Measurements from ENCODE around the gene HNRNPK. TPM values are rescaled to one million over a fixed set of nuclear protein-coding genes. Genes with fewer than 3 reads are reported as not detected.

HNRNPK gene
- polyA plus RNA-seq, 1 of the 3 experiments (the other 2 are of a cell fraction) = 470 TPM

DNA sequence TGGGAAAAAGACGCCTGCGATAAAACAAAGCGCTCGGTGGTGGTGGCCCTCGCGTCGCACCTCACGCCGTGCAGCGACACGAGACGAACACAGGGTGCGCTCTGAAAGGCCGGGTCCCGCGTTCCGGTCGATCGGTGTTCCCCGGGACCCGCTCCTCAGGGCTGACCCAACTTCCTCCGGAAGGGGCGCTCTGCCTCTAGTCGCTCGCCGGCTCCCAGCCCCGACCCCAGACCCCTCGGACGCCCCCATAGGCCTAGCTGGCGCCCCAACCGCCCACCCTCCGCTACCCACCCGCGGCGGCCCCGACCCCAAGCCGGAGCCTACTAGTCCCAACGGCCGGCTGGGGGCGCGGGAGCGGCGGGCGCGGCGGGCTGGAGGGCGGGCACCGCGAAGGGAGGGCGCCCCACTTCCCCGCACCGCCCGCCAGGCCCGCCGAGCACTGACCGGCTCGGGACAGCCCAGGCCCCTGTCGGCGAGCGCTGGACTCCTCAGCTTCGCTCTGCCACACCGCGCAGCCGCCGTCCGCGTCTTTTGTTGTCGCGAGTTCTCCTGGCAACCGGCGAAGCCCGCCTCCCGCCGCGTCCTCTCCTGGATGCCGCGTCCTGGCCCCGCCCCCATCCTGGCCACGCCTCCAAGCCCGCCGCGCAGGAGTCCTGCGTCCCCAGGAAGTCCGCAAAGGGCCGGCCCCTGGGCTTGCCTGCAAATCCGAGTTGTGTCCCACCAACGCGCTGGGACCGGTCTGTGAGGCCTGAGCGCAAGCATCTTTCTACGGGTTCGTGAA lies 58.9 kb downstream of the HNRNPK start, which contains the start of gene KIF27:
KIF27 (minus strand) TSS at position 506 of the 781 bp plus-strand sequence. CDS start 5,841 bp downstream, outside the sequence.
- H2AFZ ChIP-seq (ENCODE audit: low read depth) = peak within 1 kb of the TSS; percentile 92
- no peaks in the 10 kb centered on the region for H3K9me3 ChIP-seq
- H3K36me3 ChIP-seq (replicated peaks in 1 of 2; ENCODE audit: control insufficient read depth in 1 of 2, insufficient read depth in 2 of 2, low read length in 1 of 2) = peaks cover 0 to 9% of the 10 kb centered on the region in 2 experiments
- CTCF ChIA-PET = interaction anchor here (0.7 to 5.3 kb wide), 24 partner anchors 9 to 1729 kb away, joined by 3 to 31 read pairs (median 4); no protein-coding TSS in a partner anchor
- POLR2A ChIA-PET = interaction anchor here (0.7 to 2.0 kb wide), 3 partner anchors 59 to 853 kb away, joined by 3 to 14 read pairs (median 5); partner anchors contain the start of genes HNRNPK and RMI1
- 2% methylated on average over 13 of the region's 92 CpGs for WGBS (ENCODE audit: low lambda C conversion rate)
- no peaks in the 10 kb centered on the region for H3K9me2 ChIP-seq
- peaks cover 18% of the 10 kb centered on the region for H3K79me2 ChIP-seq (ENCODE audit: insufficient read depth)
- DNase-seq = peak; percentile 96
- no peaks in the 10 kb centered on the region for H4K20me1 ChIP-seq (ENCODE audit: insufficient read depth)
- H3K27me3 ChIP-seq (ENCODE audit: insufficient read depth) = no peaks in the 10 kb centered on the region
- peak within 1 kb of the TSS; percentile 54 to 81 for H3K4me3 ChIP-seq (ENCODE audit: low read depth in 2 of 2, low read length in 1 of 2)
- peak within 1 kb of the TSS; percentile 85 to 88 for H3K27ac ChIP-seq (ENCODE audit: low read depth in 2 of 2, low read length in 1 of 2)
- H3K4me2 ChIP-seq = peak within 1 kb of the TSS; percentile 91
- peak within 1 kb of the TSS; percentile 94 for H3K9ac ChIP-seq
- H3K4me1 ChIP-seq (ENCODE audit: control insufficient read depth in 1 of 2, insufficient read depth in 2 of 2, low read depth in 1 of 2, low read length in 1 of 2) = peaks cover 3 to 7% of the 10 kb centered on the region in 2 experiments; a peak in 3 of 4 replicates
- H3F3A ChIP-seq (replicated peaks; ENCODE audit: insufficient read depth) = peaks cover 16% of the 10 kb centered on the region
- TF ChIP-seq FOXJ3 (CRISPR knock-in tag; IDR thresholded peaks at IDR 0.05) = no peak
- no peak for TF ChIP-seq YY1 (IDR thresholded peaks at IDR 0.05; ENCODE audit: low read depth)
- peak; percentile 69 for TF ChIP-seq NRF1 (IDR thresholded peaks at IDR 0.05; ENCODE audit: low read depth, low read length)
- no peak for TF ChIP-seq RAD21 (IDR thresholded peaks at IDR 0.05; ENCODE audit: low read length)
- no peak for TF ChIP-seq RCOR1 (IDR thresholded peaks at IDR 0.05; ENCODE audit: low read length)
- TF ChIP-seq, protein P1, sequence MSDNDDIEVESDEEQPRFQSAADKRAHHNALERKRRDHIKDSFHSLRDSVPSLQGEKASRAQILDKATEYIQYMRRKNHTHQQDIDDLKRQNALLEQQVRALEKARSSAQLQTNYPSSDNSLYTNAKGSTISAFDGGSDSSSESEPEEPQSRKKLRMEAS (IDR thresholded peaks at IDR 0.05; ENCODE audit: low read depth) = peak; percentile 93
- TF ChIP-seq TEAD4 (IDR thresholded peaks at IDR 0.05; ENCODE audit: borderline replicate concordance, insufficient read depth) = no peak
- TF ChIP-seq ELF1 (IDR thresholded peaks at IDR 0.05) = peak; percentile 77; the same call in 1 of the 2 replicates
- TF ChIP-seq EP300 (IDR thresholded peaks at IDR 0.05; ENCODE audit: borderline replicate concordance in 1 of 2, low read depth in 1 of 2, low read length in 1 of 2) = no peak
- TF ChIP-seq, protein P2, sequence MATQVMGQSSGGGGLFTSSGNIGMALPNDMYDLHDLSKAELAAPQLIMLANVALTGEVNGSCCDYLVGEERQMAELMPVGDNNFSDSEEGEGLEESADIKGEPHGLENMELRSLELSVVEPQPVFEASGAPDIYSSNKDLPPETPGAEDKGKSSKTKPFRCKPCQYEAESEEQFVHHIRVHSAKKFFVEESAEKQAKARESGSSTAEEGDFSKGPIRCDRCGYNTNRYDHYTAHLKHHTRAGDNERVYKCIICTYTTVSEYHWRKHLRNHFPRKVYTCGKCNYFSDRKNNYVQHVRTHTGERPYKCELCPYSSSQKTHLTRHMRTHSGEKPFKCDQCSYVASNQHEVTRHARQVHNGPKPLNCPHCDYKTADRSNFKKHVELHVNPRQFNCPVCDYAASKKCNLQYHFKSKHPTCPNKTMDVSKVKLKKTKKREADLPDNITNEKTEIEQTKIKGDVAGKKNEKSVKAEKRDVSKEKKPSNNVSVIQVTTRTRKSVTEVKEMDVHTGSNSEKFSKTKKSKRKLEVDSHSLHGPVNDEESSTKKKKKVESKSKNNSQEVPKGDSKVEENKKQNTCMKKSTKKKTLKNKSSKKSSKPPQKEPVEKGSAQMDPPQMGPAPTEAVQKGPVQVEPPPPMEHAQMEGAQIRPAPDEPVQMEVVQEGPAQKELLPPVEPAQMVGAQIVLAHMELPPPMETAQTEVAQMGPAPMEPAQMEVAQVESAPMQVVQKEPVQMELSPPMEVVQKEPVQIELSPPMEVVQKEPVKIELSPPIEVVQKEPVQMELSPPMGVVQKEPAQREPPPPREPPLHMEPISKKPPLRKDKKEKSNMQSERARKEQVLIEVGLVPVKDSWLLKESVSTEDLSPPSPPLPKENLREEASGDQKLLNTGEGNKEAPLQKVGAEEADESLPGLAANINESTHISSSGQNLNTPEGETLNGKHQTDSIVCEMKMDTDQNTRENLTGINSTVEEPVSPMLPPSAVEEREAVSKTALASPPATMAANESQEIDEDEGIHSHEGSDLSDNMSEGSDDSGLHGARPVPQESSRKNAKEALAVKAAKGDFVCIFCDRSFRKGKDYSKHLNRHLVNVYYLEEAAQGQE (IDR thresholded peaks at IDR 0.05; ENCODE audit: low read depth, low read length) = no peak
- TF ChIP-seq GATA2 (CRISPR knock-in tag; IDR thresholded peaks at IDR 0.05) = no peak
- peak; percentile 89; the same call in 1 of the 2 replicates for TF ChIP-seq SIN3A (IDR thresholded peaks at IDR 0.05; ENCODE audit: borderline replicate concordance, low read depth, low read length)
- TF ChIP-seq, protein P3, sequence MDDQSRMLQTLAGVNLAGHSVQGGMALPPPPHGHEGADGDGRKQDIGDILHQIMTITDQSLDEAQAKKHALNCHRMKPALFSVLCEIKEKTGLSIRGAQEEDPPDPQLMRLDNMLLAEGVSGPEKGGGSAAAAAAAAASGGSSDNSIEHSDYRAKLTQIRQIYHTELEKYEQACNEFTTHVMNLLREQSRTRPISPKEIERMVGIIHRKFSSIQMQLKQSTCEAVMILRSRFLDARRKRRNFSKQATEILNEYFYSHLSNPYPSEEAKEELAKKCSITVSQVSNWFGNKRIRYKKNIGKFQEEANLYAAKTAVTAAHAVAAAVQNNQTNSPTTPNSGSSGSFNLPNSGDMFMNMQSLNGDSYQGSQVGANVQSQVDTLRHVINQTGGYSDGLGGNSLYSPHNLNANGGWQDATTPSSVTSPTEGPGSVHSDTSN (IDR thresholded peaks at IDR 0.05) = no peak
- TF ChIP-seq EZH2phosphoT487 (IDR thresholded peaks at IDR 0.05; ENCODE audit: borderline replicate concordance, low read depth) = no peak
- TF ChIP-seq RFX5 (IDR thresholded peaks at IDR 0.05; ENCODE audit: low read length) = no peak
- peak; percentile 70 for TF ChIP-seq GABPA (IDR thresholded peaks at IDR 0.05; ENCODE audit: low read depth)
- peak; percentile 94 for TF ChIP-seq POLR2AphosphoS5 (IDR thresholded peaks at IDR 0.05; ENCODE audit: low read depth, low read length)
- TF ChIP-seq, protein P4, sequence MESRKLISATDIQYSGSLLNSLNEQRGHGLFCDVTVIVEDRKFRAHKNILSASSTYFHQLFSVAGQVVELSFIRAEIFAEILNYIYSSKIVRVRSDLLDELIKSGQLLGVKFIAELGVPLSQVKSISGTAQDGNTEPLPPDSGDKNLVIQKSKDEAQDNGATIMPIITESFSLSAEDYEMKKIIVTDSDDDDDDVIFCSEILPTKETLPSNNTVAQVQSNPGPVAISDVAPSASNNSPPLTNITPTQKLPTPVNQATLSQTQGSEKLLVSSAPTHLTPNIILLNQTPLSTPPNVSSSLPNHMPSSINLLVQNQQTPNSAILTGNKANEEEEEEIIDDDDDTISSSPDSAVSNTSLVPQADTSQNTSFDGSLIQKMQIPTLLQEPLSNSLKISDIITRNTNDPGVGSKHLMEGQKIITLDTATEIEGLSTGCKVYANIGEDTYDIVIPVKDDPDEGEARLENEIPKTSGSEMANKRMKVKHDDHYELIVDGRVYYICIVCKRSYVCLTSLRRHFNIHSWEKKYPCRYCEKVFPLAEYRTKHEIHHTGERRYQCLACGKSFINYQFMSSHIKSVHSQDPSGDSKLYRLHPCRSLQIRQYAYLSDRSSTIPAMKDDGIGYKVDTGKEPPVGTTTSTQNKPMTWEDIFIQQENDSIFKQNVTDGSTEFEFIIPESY (IDR thresholded peaks at IDR 0.05; ENCODE audit: borderline replicate concordance, low read depth) = peak; percentile 76; the same call in 1 of the 2 replicates
- TF ChIP-seq SMC3 (IDR thresholded peaks at IDR 0.05; ENCODE audit: low read depth, low read length) = no peak
- no peak for TF ChIP-seq NFIC (IDR thresholded peaks at IDR 0.05; ENCODE audit: borderline replicate concordance)
- peak; percentile 70 for TF ChIP-seq MXI1 (IDR thresholded peaks at IDR 0.05; ENCODE audit: low read depth, low read length)
- TF ChIP-seq TAF1 (IDR thresholded peaks at IDR 0.05; ENCODE audit: borderline replicate concordance, low read depth, low read length) = peak; percentile 84
- TF ChIP-seq FOXM1 (IDR thresholded peaks at IDR 0.05; ENCODE audit: low read depth) = no peak
- TF ChIP-seq, protein P5, sequence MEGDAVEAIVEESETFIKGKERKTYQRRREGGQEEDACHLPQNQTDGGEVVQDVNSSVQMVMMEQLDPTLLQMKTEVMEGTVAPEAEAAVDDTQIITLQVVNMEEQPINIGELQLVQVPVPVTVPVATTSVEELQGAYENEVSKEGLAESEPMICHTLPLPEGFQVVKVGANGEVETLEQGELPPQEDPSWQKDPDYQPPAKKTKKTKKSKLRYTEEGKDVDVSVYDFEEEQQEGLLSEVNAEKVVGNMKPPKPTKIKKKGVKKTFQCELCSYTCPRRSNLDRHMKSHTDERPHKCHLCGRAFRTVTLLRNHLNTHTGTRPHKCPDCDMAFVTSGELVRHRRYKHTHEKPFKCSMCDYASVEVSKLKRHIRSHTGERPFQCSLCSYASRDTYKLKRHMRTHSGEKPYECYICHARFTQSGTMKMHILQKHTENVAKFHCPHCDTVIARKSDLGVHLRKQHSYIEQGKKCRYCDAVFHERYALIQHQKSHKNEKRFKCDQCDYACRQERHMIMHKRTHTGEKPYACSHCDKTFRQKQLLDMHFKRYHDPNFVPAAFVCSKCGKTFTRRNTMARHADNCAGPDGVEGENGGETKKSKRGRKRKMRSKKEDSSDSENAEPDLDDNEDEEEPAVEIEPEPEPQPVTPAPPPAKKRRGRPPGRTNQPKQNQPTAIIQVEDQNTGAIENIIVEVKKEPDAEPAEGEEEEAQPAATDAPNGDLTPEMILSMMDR (IDR thresholded peaks at IDR 0.05) = peak; percentile 38; the same call in 1 of the 2 replicates

Measured in SK-N-SH (cell line).